PC-3 (cell line): ENCODE measurements around the gene IZUMO3. TPM values are rescaled to one million over a fixed set of nuclear protein-coding genes. Genes with fewer than 3 reads are reported as not detected.

Experiments
- ATAC-seq: fragments of 200-7000 bp; cut with Tn5 transposase; 2 replicates; pipeline ENCODE4 v1.9.1; 2020; ENCODE audit warnings: mild to moderate bottlenecking, moderate library complexity
- BruUV-seq: library from RNA; stranded (reverse); fragments of 400-500 nt; replicated peaks from 2 replicates; lab custom pipeline; 2021; lab: Mats Ljungman, UMichigan
- CTCF ChIA-PET: fragments of 300-600 bp; sonication (Branson Sonifier 250); formaldehyde crosslinking; loops from one replicate; lab custom pipeline; 2022; ENCODE audit warnings: antibody characterized with exemption; lab: Charles Lee
- POLR2A ChIA-PET: fragments of 300-600 bp; sonication (Branson Sonifier 250); formaldehyde crosslinking; loops from one replicate; lab custom pipeline; 2022; ENCODE audit warnings: antibody characterized with exemption; ENCODE audit not compliant: unreplicated experiment; lab: Charles Lee
- DNase-seq: peaks from one replicate; pipeline ENCODE4 v3.0.0-alpha.2; 2015
- H2AFZ ChIP-seq: fragments of 300-600 bp; sonication (generic); 2 replicates; pipeline ENCODE4 v1.6.0; 2016; ENCODE audit warnings: antibody characterized with exemption, low read length
- H3F3A ChIP-seq: fragments of 300-600 bp; sonication (generic); one replicate; pipeline ENCODE4 v1.6.0; 2017; ENCODE audit warnings: antibody characterized with exemption, low read length, control low read depth, mild to moderate bottlenecking; ENCODE audit not compliant: unreplicated experiment
- H3K27ac ChIP-seq: fragments of 300-600 bp; sonication (generic); 2 replicates; pipeline ENCODE4 v1.5.1; 2016; ENCODE audit warnings: mild to moderate bottlenecking, low read length
- H3K27me3 ChIP-seq: fragments of 300-600 bp; sonication (generic); 2 replicates; pipeline ENCODE4 v1.6.1; 2016; ENCODE audit warnings: low read length, mixed read lengths
- H3K36me3 ChIP-seq: fragments of 300-600 bp; sonication (generic); 2 replicates; pipeline ENCODE4 v1.6.1; 2016; ENCODE audit warnings: low read depth, mixed run types, low read length, mixed read lengths
- H3K4me1 ChIP-seq: fragments of 300-600 bp; sonication (generic); 2 replicates; pipeline ENCODE4 v1.5.1; 2016; ENCODE audit warnings: low read length; ENCODE audit not compliant: insufficient read depth
- H3K4me2 ChIP-seq: fragments of 300-600 bp; sonication (generic); 2 replicates; pipeline ENCODE4 v1.6.0; 2016; ENCODE audit warnings: low read length
- H3K4me3 ChIP-seq: fragments of 300-600 bp; sonication (generic); 2 replicates; pipeline ENCODE4 v1.5.1; 2016; ENCODE audit warnings: mild to moderate bottlenecking, low read length, mixed read lengths
- H3K79me2 ChIP-seq: fragments of 300-600 bp; sonication (generic); 2 replicates; pipeline ENCODE4 v1.6.1; 2017; ENCODE audit warnings: low read length, mixed read lengths
- H3K9ac ChIP-seq: fragments of 300-600 bp; sonication (generic); 2 replicates; pipeline ENCODE4 v1.6.0; 2016; ENCODE audit warnings: mild to moderate bottlenecking, low read length
- H3K9me2 ChIP-seq: fragments of 300-600 bp; sonication (generic); replicated peaks from 2 replicates; pipeline ENCODE4 v1.6.1; 2016; ENCODE audit warnings: mixed run types, low read length, mixed read lengths
- H3K9me3 ChIP-seq: fragments of 300-600 bp; sonication (generic); 2 replicates; pipeline ENCODE4 v1.6.1; 2016; ENCODE audit warnings: low read length, mixed read lengths
- H4K20me1 ChIP-seq: fragments of 300-600 bp; sonication (generic); 2 replicates; pipeline ENCODE4 v1.6.1; 2016; ENCODE audit warnings: low read length, mixed read lengths
- EZH2 ChIP-seq: fragments of 300-600 bp; sonication (generic); IDR thresholded peaks from one replicate; pipeline ENCODE4 v1.6.1; 2017; ENCODE audit warnings: antibody characterized with exemption, mild to moderate bottlenecking, low read length; ENCODE audit not compliant: unreplicated experiment
- EZH2phosphoT487 ChIP-seq: fragments of 300-600 bp; sonication (generic); IDR thresholded peaks from 2 replicates; pipeline ENCODE4 v1.6.1; 2018; ENCODE audit warnings: mild to moderate bottlenecking, antibody characterized with exemption, low read length, borderline replicate concordance
- intact Hi-C: fragments of 100-400 bp; cut with micrococcal nuclease; formaldehyde crosslinking; loops from 2 replicates; pipeline ENCODE4 v1.9.0; 2023
- total RNA-seq: library from RNA; depleted of rRNA; stranded (reverse); fragments of >200 nt; gene quantifications from 2 replicates; pipeline ENCODE4 v1.2.3, GENCODE V29; 2014
- TF ChIP-seq, protein P1 (sequence below): fragments of 300-600 bp; sonication (generic); conservative IDR thresholded peaks from 2 replicates; pipeline ENCODE4 v1.5.1; 2017; ENCODE audit warnings: antibody characterized with exemption, low read depth, mild to moderate bottlenecking, low read length

IZUMO3 gene
- total RNA-seq, 1 experiment from 2014 or later = not detected

DNA sequence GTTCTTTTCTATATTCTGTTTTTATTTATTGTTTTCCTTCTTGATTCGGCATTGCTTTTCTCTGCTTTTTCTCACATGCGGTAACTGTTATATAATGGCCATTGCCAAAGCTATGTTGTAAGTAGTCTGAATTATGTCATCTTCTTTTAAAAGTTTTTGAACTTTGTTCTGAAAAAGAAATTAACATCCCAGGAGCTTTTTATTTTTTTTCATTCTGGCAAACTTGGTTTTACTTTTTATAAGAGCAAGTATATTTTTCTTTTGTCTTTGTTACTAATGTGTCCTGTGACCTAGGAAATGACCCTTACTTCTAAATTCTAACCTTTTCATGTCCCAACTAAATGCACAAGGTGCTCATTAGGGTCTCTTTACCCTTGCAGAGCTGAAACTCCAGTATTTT is 26.7 kb upstream of the IZUMO3 start:
- POLR2A ChIA-PET = no interaction called here
- Histone ChIP-seq H4K20me1 (no peaks in the 10 kb centered on the region), H3F3A (no peaks in the 10 kb centered on the region), H3K9me2 (no peaks in the 10 kb centered on the region), H3K79me2 (no peaks in the 10 kb centered on the region), H3K4me2 (no peak overlapping the region), H3K36me3 (no peaks in the 10 kb centered on the region), H3K9me3 (no peaks in the 10 kb centered on the region), H3K4me1 (no peaks in the 10 kb centered on the region), H3K4me3 (no peak overlapping the region), H3K9ac (no peak overlapping the region), H3K27me3 (no peaks in the 10 kb centered on the region), H3K27ac (no peak overlapping the region), H2AFZ (no peak overlapping the region)
- DNase-seq = no peak
- CTCF ChIA-PET = no interaction called here
- TF ChIP-seq, protein P1, sequence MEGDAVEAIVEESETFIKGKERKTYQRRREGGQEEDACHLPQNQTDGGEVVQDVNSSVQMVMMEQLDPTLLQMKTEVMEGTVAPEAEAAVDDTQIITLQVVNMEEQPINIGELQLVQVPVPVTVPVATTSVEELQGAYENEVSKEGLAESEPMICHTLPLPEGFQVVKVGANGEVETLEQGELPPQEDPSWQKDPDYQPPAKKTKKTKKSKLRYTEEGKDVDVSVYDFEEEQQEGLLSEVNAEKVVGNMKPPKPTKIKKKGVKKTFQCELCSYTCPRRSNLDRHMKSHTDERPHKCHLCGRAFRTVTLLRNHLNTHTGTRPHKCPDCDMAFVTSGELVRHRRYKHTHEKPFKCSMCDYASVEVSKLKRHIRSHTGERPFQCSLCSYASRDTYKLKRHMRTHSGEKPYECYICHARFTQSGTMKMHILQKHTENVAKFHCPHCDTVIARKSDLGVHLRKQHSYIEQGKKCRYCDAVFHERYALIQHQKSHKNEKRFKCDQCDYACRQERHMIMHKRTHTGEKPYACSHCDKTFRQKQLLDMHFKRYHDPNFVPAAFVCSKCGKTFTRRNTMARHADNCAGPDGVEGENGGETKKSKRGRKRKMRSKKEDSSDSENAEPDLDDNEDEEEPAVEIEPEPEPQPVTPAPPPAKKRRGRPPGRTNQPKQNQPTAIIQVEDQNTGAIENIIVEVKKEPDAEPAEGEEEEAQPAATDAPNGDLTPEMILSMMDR = no peak
- TF ChIP-seq EZH2 (no peak), EZH2phosphoT487 (no peak)
- no TSS peak for BruUV-seq
- ATAC-seq = no peak
- intact Hi-C loops = no loop called here

- DNase-seq = no peak
- Histone ChIP-seq H3F3A (no peaks in the 10 kb centered on the region), H3K9me2 (no peaks in the 10 kb centered on the region), H2AFZ (no peak overlapping the region), H3K4me2 (no peak overlapping the region), H3K9me3 (no peaks in the 10 kb centered on the region), H4K20me1 (no peaks in the 10 kb centered on the region), H3K4me1 (no peaks in the 10 kb centered on the region), H3K9ac (no peak overlapping the region), H3K36me3 (no peaks in the 10 kb centered on the region), H3K27me3 (no peaks in the 10 kb centered on the region), H3K4me3 (no peak overlapping the region), H3K27ac (no peak overlapping the region), H3K79me2 (no peaks in the 10 kb centered on the region)
- POLR2A ChIA-PET = no interaction called here
- intact Hi-C loops = no loop called here
- TF ChIP-seq, protein P1 = no peak
- no peak for TF ChIP-seq EZH2phosphoT487
- TF ChIP-seq EZH2 = no peak
- ATAC-seq = no peak
- no TSS peak for BruUV-seq
- CTCF ChIA-PET = no interaction called here
Measured at GRCh38 chr9:24561957-24562356, 16.3 kb upstream of the IZUMO3 start.

- no peaks in the 10 kb centered on the region for H3K4me1 ChIP-seq
- DNase-seq (no peak), ATAC-seq (no peak)
- H3K27ac ChIP-seq = no peak overlapping the region
- H3K9me3 ChIP-seq = no peaks in the 10 kb centered on the region
- no peaks in the 10 kb centered on the region for H4K20me1 ChIP-seq
- no peak for TF ChIP-seq EZH2phosphoT487
- TF ChIP-seq, protein P1 = no peak
- no peak for TF ChIP-seq EZH2
- H2AFZ ChIP-seq = no peak overlapping the region
- H3K9me2 ChIP-seq = no peaks in the 10 kb centered on the region
- intact Hi-C loops = no loop called here
- H3K36me3 ChIP-seq = no peaks in the 10 kb centered on the region
- no peaks in the 10 kb centered on the region for H3F3A ChIP-seq
- POLR2A ChIA-PET = no interaction called here
- no peak overlapping the region for H3K4me3 ChIP-seq
- no peak overlapping the region for H3K4me2 ChIP-seq
- no TSS peak for BruUV-seq
- no peak overlapping the region for H3K9ac ChIP-seq
- no peaks in the 10 kb centered on the region for H3K27me3 ChIP-seq
- H3K79me2 ChIP-seq = no peaks in the 10 kb centered on the region
- CTCF ChIA-PET = no interaction called here
Measured at GRCh38 chr9:24553183-24553552, 7.5 kb upstream of the IZUMO3 start.
